UCSD-AML1 (cell line): ENCODE data around the gene CCDC71.

ENCODE experiments used
- DNase-seq: peaks from one replicate; lab custom pipeline; 2025; ENCODE audit not compliant: unreplicated experiment; lab: John Stamatoyannopoulos, UW

The CCDC71 gene

GRCh38 chr3:49132073-49132436, 34.1 kb downstream of the CCDC71 start:
- no peak for DNase-seq

- DNase-seq: no peak
These were observed 34.6 kb downstream of the CCDC71 start for GRCh38 chr3:49131576-49131975.

GRCh38 chr3:49131040-49131439, 35.1 kb downstream of the CCDC71 start:
- DNase-seq: no peak

- DNase-seq: no peak
These were observed 41.0 kb downstream of the CCDC71 start for GRCh38 chr3:49124991-49125670.

- no peak for DNase-seq
These were observed 41.9 kb downstream of the CCDC71 start for GRCh38 chr3:49124203-49124602.

- no peak for DNase-seq
These were observed 42.4 kb downstream of the CCDC71 start for GRCh38 chr3:49123687-49124086.

GRCh38 chr3:49122886-49123545, 43.1 kb downstream of the CCDC71 start:
- DNase-seq: no peak

GRCh38 chr3:49122451-49122850, 43.7 kb downstream of the CCDC71 start:
- DNase-seq: no peak

- no peak for DNase-seq
These were observed 44.1 kb downstream of the CCDC71 start for GRCh38 chr3:49122022-49122421.

GRCh38 chr3:49121132-49121736, 44.9 kb downstream of the CCDC71 start:
- DNase-seq: no peak

- peak; percentile 93 for DNase-seq
These were observed 45.5 kb downstream of the CCDC71 start, which contains the start of gene USP19 for GRCh38 chr3:49120438-49121131. Gene USP19, minus strand, starts transcription at chr3:49120823. Its CDS starts 1,678 bp downstream, at chr3:49119145.

- no peak for DNase-seq
These were observed 46.1 kb downstream of the CCDC71 start for GRCh38 chr3:49120096-49120437.

- no peak for DNase-seq
These were observed 46.7 kb downstream of the CCDC71 start for GRCh38 chr3:49119439-49119838.

GRCh38 chr3:49119036-49119435, 47.1 kb downstream of the CCDC71 start:
- DNase-seq: no peak
